ENCODE results near the gene CGB7.
"Not testable (repeated sequence)": the region's sequence is repeated elsewhere in the genome, so short reads cannot be mapped to it uniquely, and the experiment has no call there.

The CGB7 gene
- 0 reads per million in 4 donors for total RNA-seq

DNA sequence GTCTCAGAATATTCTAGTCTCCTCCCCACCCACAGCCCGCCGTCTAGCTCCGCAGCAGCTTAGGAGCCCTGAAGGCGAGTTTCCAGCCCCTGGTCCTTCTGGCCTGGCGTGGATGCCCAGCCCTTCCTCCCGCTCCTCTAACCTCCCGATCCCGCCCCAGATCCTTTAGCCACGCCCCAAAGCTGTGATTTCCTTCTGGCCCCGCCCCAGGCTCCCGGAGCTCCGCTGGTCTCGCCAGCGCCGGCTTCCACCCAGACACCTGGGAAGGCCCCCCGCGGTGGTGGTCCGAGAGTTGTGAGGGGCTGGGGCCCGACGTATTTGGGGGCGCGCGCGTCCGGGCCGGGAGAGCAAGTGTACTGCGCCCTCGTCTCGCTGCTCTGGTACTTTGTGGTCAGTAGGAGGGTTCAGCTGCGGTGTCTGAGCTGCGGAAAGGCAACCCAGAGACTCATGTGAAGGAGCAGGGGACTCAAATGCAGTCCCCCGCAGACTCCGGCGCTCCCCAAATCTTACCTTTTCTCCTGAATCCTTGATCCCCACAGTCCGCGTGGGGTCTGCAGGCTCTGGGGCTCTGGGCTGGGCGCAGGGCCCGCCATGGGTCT lies at the start of gene CGB7:
Gene CGB7, minus strand, starts transcription at position 114 of the 599 bp plus-strand sequence. CDS start 2,374 bp downstream, outside the sequence.
- DNase-seq = peak in 3 of 5 donors; percentile 20 to 24 (median 20)

- peak in 3 of 5 donors; percentile 50 to 57 (median 51) for DNase-seq
Observed at GRCh38 chr19:49106648-49107135, 49.1 kb upstream of the CGB7 start.

- no peak for DNase-seq
Observed at GRCh38 chr19:49104229-49104864, 46.8 kb upstream of the CGB7 start.

- DNase-seq = no peak
Observed at GRCh38 chr19:49103331-49104085, 46.0 kb upstream of the CGB7 start.

DNA sequence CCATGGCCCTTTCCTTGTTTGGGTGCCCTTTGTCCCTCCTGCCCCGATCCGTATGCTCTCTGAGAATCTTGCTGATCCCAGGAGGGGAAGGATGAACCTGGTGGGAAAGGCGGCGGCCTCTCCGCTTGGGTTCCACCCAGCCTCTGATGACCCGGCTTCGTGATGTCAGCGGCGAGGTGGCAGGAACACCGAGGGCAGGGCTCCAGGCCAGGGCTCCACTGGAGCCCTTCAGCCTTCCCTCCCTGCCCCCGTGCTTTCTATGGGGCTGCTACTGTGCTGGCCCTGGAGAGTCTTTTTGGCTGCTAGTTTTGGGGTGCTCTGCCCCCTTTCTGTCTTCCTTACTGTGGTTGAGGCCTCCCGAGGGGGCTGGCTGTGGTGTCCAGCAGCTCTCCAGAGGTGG lies 44.8 kb upstream of the CGB7 start:
- DNase-seq = no peak

- no peak for DNase-seq
Observed at GRCh38 chr19:49101160-49101559, 43.6 kb upstream of the CGB7 start.

- DNase-seq = no peak
Observed at GRCh38 chr19:49098795-49099194, 41.2 kb upstream of the CGB7 start.

DNA sequence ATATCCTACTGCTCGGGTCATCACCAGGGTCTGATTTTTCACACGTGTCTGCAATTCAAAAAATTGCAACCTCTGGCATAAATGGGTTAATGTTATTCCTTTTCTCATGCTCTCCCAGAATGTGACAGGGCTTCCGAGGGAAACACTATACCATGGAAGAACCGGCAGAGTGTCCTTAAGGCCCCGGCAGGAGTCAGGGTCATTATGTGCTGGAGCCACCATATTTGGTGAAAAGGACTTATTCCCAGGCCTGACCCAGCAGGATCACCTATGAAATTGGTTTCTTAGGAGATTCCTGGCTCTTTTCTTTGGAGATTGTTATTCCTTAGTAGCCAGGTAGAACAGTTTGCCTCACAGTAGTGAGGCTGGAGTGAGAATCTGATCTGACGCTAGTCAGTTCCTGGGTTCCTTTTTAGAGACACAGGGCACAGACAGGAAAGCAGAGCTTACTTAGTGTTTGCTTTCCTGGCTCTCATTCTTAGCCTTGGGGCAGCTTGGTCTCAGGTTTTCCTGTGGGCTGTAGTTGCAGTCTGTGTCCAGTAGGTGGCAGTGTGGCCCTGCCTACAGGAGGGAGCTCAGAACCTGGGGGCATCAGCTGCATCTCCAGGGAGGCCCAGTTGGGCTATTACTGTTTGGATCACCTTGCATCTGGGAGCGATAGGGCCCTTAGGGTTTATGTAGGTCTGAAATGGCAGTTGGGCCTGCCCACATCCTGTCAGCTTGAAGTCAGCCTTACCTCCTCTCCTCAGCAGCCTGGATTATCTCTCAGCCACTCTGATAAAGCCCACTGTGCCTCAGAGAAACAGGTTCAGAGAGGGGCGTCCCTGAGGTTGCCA lies 40.1 kb upstream of the CGB7 start:
- peak; percentile 36 to 74 (median 60) for DNase-seq

DNA sequence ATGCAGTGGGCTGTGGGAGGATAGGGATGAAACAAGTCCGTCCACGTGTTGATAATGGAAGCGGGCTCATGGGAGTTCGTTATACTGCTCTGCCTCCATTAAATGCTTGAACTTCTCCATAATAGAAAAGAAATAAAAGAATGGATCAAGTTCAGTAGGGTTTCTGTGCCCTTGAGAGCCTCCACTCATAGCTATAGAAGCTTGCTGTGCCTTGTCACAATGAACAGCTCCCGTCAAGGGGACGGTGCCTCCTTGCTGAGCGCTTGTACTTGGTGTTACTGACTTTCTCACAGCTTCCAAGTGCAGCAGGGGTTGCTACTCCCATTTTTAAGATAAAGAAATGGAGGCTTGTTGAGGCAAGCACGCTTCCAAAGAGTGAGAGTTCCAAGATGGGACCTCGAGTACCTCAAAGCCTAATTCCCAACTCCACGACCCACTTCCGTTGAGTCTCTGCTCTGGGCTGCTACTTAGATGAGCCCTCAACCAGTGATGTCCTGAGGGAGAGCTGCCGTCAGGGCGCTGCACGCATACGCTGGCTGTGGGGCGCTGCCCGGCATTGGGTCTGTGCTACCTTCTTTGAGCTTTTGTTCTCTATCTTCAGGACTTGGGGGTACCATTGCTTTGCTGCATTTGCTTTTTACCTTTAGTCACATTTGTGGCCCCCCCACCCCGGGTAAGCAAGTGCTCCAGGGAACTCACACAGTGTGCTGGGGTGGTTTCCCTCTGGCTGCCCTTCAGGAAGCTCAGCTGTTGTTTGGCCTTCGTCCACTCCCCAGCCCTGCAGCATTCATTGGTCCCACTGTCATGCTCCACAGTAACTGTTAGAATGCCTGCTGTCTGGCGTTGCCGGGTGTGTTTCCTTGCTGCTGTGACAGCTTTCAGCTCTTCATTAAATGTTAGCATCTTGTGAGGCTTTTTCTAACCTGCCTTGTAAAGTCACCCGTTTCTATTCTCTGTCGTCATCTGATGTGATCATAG lies 37.2 kb upstream of the CGB7 start:
- DNase-seq = no peak

DNA sequence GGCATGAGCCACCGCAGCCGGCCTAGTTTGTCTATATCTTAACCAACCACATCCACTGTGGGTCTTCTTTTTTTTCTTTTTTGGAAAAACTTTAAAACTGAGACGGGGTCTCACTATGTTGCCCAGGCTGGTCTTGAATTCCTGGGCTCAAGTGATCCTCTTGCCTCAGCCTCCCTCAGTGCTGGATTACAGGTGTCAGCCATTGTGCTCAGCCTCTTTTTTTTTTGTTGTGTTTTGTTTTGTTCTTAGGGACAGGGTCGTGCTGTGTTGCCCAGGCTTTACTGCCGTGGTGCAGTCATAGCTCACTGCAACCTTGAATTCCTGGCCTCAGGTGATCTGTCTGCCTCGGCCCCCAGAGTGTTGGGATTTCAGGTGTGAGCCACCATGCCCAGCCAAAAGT lies 35.1 kb upstream of the CGB7 start:
- no peak for DNase-seq

- DNase-seq = no peak
Observed at GRCh38 chr19:49091391-49092038, 34.0 kb upstream of the CGB7 start.

- no peak for DNase-seq
Observed at GRCh38 chr19:49086296-49086695, 28.7 kb upstream of the CGB7 start.

DNA sequence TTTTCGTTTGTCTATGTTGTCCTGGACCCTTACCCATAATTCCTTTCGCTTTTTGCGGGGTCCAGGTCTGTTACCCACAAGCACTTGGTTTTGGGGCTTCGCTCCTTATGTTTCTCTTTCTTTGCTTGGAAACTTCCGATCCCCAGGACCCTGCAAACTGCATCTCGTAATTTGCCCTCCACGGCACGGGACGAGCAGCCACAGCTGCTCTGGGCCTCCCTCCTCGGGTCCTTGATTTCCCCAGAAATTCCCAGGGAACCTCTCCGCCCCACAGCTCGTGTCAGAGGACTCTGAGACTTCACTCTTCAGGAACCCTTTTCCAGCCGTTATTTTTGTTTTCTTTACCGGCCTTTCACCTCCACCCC lies 28.3 kb upstream of the CGB7 start:
- no peak for DNase-seq

DNA sequence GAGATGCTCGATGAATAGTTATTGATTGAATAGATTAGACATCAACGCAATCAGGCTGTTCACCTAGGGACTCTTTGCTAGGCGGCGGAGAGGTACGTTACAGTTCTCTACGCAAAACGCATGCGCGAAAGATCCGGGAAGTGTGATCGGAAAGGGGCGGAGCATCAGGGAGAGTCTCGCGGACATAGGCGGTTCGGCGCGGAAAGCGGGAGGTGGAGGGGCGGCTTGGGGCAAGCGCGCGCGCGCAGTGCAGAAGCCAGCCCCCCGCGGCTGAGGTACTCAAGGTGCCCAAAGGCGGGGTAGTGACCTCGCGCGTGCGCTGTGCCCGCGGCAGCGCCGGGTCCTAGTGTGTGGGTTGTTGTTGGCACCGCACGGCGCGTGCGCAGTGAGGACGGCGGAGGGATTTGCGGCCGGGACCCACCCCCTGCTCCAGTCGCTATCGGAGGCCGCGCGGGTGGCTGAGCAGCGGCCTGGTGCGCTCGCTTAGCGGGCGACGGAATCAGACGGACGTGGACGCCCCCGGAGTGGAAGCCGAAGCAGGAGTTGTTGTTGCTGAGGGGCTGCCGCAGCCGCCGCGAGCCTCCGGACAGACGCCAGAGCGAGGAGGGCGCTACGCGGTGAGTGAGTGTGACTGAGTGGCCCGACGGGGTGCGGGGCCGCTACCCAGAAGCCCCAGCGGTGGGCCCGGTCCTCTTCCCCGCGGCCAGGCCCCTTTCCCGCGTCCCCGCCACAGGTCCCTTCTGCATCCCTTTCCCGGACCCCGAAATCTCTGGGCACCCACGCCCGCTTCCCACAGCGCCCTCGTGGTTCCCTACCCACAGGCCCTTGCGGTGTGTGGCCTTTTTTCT lies 27.7 kb upstream of the CGB7 start, which contains the start of gene SNRNP70:
Gene SNRNP70, plus strand, starts transcription at position 432 of the 848 bp plus-strand sequence. CDS start 964 bp downstream, outside the sequence.
- DNase-seq = peak; percentile 98 to 100 (median 100)

- no peak for DNase-seq
Observed at GRCh38 chr19:49084206-49085019, 26.9 kb upstream of the CGB7 start.

DNA sequence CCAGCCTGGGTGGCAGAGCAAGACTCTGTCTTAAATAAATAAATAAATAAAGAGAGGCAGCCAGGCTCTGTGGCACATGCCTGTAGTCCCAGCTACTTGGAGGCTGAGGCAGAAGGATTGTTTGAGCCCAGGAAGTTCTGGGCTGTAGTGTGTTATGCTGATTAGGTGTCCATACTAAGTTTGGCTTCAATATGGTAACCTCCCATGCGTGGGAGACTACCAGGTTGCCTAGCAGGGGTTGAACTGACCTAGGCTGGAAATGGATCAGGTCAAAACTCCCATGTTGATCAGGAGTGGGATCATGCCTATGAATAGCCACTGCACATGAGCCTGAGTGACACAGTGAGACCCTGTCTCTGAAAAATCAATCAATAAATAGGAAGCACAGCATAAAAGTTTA lies 23.7 kb upstream of the CGB7 start:
- no peak for DNase-seq

DNA sequence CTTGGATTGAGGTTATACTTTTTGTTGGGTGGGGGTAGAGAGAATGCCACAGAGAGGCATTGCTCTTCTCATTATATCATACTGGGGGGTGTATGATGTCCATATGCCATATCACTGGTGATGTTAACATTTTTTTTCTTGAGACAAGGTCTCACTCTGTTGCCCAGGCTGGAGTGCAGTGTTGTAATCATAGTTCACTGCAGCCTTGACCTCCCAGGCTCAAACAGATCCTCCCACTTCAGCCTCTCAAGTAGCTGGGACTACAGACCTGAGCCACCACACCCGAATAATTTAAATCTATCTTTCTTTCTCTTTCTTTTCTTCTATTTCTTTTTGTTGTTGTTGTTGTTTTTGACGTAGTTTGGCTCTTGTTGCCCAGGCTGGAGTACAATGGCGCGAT lies 22.8 kb upstream of the CGB7 start:
- no peak for DNase-seq

DNA sequence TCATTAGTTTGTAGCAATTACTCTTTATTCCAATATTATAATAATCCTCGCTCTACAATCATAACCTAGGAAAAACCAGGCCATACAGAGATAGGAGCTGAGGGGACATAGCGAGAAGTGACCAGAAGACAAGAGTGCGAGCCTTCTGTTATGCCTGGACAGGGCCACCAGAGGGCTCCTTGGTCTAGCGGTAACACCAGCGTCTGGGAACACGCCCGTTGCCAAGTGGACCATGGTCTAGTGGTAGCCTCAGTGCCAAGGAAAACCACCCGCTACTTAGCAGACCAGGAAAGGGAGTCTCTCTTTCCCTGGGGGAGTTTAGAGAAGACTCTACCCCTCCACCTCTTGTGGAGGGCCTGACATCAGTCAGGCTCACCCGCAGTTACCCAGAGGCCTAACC lies 17.3 kb upstream of the CGB7 start:
- not testable (repeated sequence) for DNase-seq
